ENCODE measurements around the gene DRD3.

Gene DRD3

DNA sequence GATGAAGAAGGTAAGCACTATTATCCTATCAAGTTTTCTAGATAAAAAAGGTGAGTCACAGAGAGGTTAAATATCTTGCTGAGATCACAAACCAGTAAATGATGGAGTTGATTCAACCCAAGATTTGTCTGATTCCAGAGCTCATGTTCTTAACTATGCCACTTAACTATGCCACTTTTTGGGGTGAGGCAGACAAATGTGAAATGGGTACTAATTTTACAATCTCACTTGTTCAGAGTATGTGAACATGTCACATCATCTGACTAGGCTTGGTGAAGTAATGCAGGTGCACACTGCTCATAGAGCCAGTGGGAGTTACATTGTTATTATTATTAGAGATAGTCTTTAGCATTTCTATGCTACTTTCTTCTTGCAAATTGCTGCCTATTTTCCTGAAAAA is 2.0 kb downstream of the DRD3 start:
- ChIA-PET CTCF (interaction anchor here (3.4 kb wide), 1 partner anchor 333 kb away, joined by 21 read pairs; no protein-coding TSS in a partner anchor), POLR2A (no interaction called here)
- no peak for DNase-seq (ENCODE audit: low read depth, low spot score)
- TF ChIP-seq, protein P1, sequence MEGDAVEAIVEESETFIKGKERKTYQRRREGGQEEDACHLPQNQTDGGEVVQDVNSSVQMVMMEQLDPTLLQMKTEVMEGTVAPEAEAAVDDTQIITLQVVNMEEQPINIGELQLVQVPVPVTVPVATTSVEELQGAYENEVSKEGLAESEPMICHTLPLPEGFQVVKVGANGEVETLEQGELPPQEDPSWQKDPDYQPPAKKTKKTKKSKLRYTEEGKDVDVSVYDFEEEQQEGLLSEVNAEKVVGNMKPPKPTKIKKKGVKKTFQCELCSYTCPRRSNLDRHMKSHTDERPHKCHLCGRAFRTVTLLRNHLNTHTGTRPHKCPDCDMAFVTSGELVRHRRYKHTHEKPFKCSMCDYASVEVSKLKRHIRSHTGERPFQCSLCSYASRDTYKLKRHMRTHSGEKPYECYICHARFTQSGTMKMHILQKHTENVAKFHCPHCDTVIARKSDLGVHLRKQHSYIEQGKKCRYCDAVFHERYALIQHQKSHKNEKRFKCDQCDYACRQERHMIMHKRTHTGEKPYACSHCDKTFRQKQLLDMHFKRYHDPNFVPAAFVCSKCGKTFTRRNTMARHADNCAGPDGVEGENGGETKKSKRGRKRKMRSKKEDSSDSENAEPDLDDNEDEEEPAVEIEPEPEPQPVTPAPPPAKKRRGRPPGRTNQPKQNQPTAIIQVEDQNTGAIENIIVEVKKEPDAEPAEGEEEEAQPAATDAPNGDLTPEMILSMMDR (IDR thresholded peaks at IDR 0.05; ENCODE audit: insufficient read depth, low read length, missing control alignments): no peak
- no peak overlapping the region for H3K4me3 ChIP-seq (ENCODE audit: low read depth, low read length)

GRCh38 chr3:114176487-114176886 is 2.4 kb downstream of the DRD3 start:
- DNase-seq (ENCODE audit: low read depth, low spot score): no peak
- TF ChIP-seq, protein P1 (IDR thresholded peaks at IDR 0.05; ENCODE audit: insufficient read depth, low read length, missing control alignments): no peak
- H3K4me3 ChIP-seq (ENCODE audit: low read depth, low read length): no peak overlapping the region
- CTCF ChIA-PET: interaction anchor here (1.3 kb wide), 1 partner anchor 22 kb away, joined by 6 read pairs; no protein-coding TSS in a partner anchor
- POLR2A ChIA-PET: no interaction called here

GRCh38 chr3:114175204-114175987 is 3.5 kb downstream of the DRD3 start:
- no peak for DNase-seq (ENCODE audit: low read depth, low spot score)
- ChIA-PET CTCF (interaction anchor here (1.3 kb wide), 1 partner anchor 21 kb away, joined by 6 read pairs; no protein-coding TSS in a partner anchor), POLR2A (interaction anchor here (0.6 kb wide), 1 partner anchor 29 kb away, joined by 4 read pairs; no protein-coding TSS in a partner anchor)
- H3K4me3 ChIP-seq (ENCODE audit: low read depth, low read length): no peak overlapping the region
- TF ChIP-seq, protein P1 (IDR thresholded peaks at IDR 0.05; ENCODE audit: insufficient read depth, low read length, missing control alignments): no peak

DNA sequence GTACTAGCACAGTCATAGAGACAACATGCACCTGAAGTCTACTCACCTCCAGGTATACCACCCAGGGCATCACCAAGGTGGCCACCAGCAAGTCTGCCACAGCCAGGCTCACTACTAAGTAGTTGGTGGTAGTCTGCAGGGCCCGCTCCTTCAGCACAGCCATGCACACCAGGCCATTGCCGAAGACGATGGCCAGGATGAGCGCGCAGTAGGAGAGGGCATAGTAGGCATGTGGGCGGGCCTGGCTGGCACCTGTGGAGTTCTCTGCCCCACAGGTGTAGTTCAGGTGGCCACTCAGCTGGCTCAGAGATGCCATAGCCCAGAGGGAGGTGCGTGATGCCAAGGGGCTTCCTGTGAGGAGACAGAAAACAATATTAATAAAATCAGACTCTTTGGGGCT is 7.2 kb downstream of the DRD3 start:
- ChIA-PET CTCF (interaction anchor here (1.0 to 1.5 kb wide), 2 partner anchors 11 to 21 kb away, joined by 4 to 5 read pairs; no protein-coding TSS in a partner anchor), POLR2A (no interaction called here)
- no peak overlapping the region for H3K4me3 ChIP-seq (ENCODE audit: low read depth, low read length)
- TF ChIP-seq, protein P1 (IDR thresholded peaks at IDR 0.05; ENCODE audit: insufficient read depth, low read length, missing control alignments): no peak
- no peak for DNase-seq (ENCODE audit: low read depth, low spot score)

- no peak for DNase-seq (ENCODE audit: low read depth, low spot score)
- CTCF ChIA-PET: interaction anchor here (1.4 to 5.5 kb wide), 2 partner anchors 10 to 14 kb away, joined by 3 to 29 read pairs; no protein-coding TSS in a partner anchor
- H3K4me3 ChIP-seq (ENCODE audit: low read depth, low read length): no peak overlapping the region
- TF ChIP-seq, protein P1 (IDR thresholded peaks at IDR 0.05; ENCODE audit: insufficient read depth, low read length, missing control alignments): no peak
- POLR2A ChIA-PET: no interaction called here
Measured at GRCh38 chr3:114168150-114168549, 10.7 kb downstream of the DRD3 start.

- H3K4me3 ChIP-seq (ENCODE audit: low read depth, low read length): no peak overlapping the region
- ChIA-PET CTCF (interaction anchor here (8.8 kb wide), 1 partner anchor 313 kb away, joined by 80 read pairs; no protein-coding TSS in a partner anchor), POLR2A (no interaction called here)
- DNase-seq (ENCODE audit: low read depth, low spot score): no peak
- TF ChIP-seq, protein P1 (IDR thresholded peaks at IDR 0.05; ENCODE audit: insufficient read depth, low read length, missing control alignments): no peak
Measured at GRCh38 chr3:114157321-114157720, 21.5 kb downstream of the DRD3 start.

Measured in AG04449 (cell line).